HUES6 (cell line): Measurements from ENCODE around the gene BCAR3.

Experiments used
- H3K27ac ChIP-seq: 2 replicates; pipeline ENCODE4 v1.7.0; 2013; ENCODE audit warnings: low read depth, mild to moderate bottlenecking, low read length, inconsistent platforms
- H3K27me3 ChIP-seq: 2 replicates; pipeline ENCODE4 v1.6.1; 2013; ENCODE audit warnings: low read length; ENCODE audit not compliant: control insufficient read depth, insufficient read depth
- H3K36me3 ChIP-seq: 2 replicates; pipeline ENCODE4 v1.6.1; 2013; ENCODE audit warnings: low read length; ENCODE audit not compliant: control insufficient read depth, insufficient read depth
- H3K4me1 ChIP-seq: 2 replicates; pipeline ENCODE4 v1.6.1; 2013; ENCODE audit warnings: low read length; ENCODE audit not compliant: control insufficient read depth, insufficient read depth
- H3K4me3 ChIP-seq: 2 replicates; pipeline ENCODE4 v1.5.1; 2013; ENCODE audit warnings: low read depth, low read length
- H3K9ac ChIP-seq: one replicate; pipeline ENCODE4 v1.6.1; 2013; ENCODE audit warnings: mild to moderate bottlenecking, low read length
- H3K9me3 ChIP-seq: 2 replicates; pipeline ENCODE4 v1.6.1; 2013; ENCODE audit warnings: low read depth, low read length; ENCODE audit not compliant: control insufficient read depth, insufficient read depth

BCAR3 gene

DNA sequence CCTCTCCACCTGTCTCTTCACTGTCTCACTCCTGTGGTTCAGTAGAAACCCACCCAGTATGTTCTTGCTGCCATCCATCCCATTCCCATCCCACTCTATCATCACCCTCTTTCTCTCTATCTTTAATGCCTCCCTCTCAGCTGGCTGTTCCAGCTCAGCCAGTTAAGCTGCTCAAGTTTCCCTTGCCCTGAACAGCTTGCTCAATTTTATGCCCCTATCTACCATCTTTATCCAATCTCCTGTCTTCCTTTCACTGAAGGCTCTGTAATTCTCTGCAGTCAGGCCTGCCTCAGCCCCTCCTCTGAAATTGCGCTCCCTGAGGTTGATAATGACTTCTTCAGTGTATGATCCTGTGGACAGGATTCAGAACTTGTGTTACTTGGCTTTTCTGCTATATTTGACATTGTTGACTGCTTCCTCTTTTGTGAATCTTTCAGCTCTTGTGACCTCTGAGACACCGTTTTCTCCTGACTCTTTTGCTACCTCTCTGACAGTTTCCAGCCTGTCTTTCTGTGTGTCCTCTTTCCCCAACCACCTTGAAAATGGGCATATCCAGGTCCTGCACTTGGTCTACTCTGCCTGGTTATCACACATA lies 13.9 kb upstream of the BCAR3 start:
- Histone ChIP-seq H3K4me3 (no peak overlapping the region), H3K4me1 (peaks cover 15% of the 10 kb centered on the region), H3K9ac (no peak overlapping the region), H3K27ac (no peak overlapping the region), H3K36me3 (no peaks in the 10 kb centered on the region), H3K9me3 (no peaks in the 10 kb centered on the region), H3K27me3 (no peaks in the 10 kb centered on the region)

DNA sequence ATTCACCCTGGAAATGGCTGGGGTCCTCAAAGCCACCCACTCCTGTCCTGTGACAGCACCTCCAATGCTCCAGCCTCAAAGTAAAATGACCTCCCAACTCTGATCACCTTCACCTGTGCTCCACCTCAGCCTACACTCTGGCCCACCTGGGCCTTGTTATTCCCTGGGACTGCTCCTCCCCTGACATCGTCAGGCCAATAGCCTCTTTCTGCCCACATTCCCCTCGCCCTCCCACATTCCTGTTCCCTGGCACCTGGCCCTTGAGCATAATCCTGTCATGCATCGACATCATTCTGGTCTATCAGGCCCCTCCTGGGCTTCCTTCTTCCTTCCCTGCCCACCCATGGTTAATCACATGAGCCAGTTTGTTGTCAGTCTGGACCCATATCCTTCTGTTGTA lies 13.2 kb upstream of the BCAR3 start:
- Histone ChIP-seq H3K4me3 (no peak overlapping the region), H3K4me1 (peaks cover 21% of the 10 kb centered on the region), H3K27me3 (no peaks in the 10 kb centered on the region), H3K9me3 (no peaks in the 10 kb centered on the region), H3K27ac (no peak overlapping the region), H3K9ac (no peak overlapping the region), H3K36me3 (no peaks in the 10 kb centered on the region)

DNA sequence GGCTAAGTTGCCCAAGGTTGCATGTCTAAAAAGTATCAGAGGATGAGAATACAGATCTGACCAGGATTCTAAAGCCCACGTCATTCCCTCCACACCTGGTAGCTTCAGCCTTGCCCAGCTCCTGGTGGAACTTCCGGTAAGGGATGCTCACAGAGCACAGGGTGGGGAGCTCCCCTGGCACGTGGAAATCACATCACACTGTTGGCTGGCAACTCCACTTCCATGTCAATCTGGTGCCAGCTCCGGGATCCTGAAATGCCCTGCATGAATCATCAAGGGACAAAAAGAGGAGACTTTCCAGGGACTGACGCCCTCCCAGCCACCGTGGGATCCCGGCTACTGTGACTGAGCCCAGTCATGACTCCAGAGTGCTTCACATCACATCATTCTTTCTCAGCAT lies 12.4 kb upstream of the BCAR3 start:
- Histone ChIP-seq H3K4me3 (no peak overlapping the region), H3K27ac (no peak overlapping the region), H3K9me3 (no peaks in the 10 kb centered on the region)

DNA sequence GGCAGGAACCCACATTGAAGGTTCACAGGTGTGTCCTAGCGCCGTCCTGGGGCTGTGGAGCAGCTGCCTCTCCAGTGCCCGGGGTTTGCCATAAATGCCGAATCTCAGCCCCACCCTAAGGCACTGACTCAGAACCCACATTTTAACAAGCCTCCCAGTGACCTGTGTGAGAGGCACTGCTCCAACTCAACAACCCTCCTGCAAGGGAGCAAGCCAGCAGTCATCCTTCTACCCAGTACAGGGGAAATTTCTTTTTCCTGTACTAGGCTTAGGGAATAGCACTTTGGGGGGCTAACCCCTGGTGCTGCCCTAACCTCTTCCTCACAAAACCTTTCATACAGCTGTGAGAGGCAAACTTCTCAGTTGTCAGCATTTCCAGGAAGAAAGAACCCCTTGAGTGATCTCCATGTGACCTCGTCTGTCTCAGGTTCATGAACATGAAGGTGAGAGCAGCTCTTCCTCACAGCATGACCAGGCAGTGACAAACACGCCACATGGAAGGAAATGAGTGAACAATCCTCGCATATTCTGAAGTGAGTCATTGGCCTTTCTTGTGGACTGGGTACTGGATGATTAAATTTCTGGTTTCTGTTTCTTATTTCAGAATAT lies 11.4 kb upstream of the BCAR3 start:
- no peaks in the 10 kb centered on the region for H3K36me3 ChIP-seq
- no peak overlapping the region for H3K4me3 ChIP-seq
- peaks cover 26% of the 10 kb centered on the region for H3K4me1 ChIP-seq
- H3K27ac ChIP-seq, result no peak overlapping the region
- H3K9ac ChIP-seq, result no peak overlapping the region
- no peaks in the 10 kb centered on the region for H3K9me3 ChIP-seq
- no peaks in the 10 kb centered on the region for H3K27me3 ChIP-seq

More for the DNA sequence above, 12.4 kb upstream of the BCAR3 start:
- Histone ChIP-seq H3K36me3 (no peaks in the 10 kb centered on the region), H3K4me1 (peaks cover 26% of the 10 kb centered on the region), H3K27me3 (no peaks in the 10 kb centered on the region), H3K9ac (no peak overlapping the region)

DNA sequence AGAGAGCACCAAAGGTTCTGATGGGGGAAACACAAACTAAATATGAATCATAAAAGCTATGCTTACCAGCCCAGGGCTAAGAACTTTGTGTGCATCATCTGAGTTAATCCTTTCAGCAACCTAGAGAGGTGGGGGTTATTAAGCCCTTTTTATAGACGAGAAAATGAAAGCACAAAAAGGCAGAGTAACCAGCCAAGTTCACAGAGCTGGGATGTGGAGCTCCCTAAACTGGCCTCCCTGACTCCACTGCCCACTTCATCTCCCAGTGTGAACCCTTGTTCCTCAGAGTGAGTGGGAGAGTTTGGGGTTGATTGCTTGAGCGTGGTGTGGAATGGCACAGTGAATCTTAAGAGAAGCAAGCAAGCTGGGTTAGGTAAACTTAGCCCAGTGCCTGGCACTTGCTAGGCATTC lies 10.8 kb upstream of the BCAR3 start:
- Histone ChIP-seq H3K36me3 (no peaks in the 10 kb centered on the region), H3K4me3 (no peak overlapping the region), H3K27ac (no peak overlapping the region), H3K9ac (no peak overlapping the region), H3K27me3 (no peaks in the 10 kb centered on the region), H3K4me1 (peaks cover 26% of the 10 kb centered on the region), H3K9me3 (no peaks in the 10 kb centered on the region)

DNA sequence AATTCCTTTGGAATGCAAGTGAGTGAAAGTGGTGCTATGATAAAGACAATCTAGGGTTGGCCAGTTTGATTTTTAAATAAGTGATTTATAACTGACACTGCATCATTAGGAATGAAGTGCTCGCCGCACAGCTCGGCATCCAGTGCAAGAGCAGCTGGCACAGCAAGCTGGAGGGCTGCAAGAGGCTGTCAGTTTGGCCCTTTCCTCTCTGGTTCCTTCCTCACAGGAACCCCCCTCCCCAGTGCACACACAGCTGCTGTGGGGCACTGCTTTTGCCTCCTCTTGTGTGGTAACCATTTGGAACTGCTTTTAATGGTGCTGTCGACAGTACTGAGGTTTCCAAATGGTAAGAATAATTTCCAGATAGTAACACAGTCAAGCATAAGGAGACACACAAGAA lies 10.4 kb upstream of the BCAR3 start:
- H3K4me1 ChIP-seq, result peaks cover 26% of the 10 kb centered on the region
- H3K36me3 ChIP-seq, result no peaks in the 10 kb centered on the region
- no peak overlapping the region for H3K4me3 ChIP-seq
- no peaks in the 10 kb centered on the region for H3K9me3 ChIP-seq
- no peak overlapping the region for H3K27ac ChIP-seq
- no peaks in the 10 kb centered on the region for H3K27me3 ChIP-seq
- no peak overlapping the region for H3K9ac ChIP-seq

DNA sequence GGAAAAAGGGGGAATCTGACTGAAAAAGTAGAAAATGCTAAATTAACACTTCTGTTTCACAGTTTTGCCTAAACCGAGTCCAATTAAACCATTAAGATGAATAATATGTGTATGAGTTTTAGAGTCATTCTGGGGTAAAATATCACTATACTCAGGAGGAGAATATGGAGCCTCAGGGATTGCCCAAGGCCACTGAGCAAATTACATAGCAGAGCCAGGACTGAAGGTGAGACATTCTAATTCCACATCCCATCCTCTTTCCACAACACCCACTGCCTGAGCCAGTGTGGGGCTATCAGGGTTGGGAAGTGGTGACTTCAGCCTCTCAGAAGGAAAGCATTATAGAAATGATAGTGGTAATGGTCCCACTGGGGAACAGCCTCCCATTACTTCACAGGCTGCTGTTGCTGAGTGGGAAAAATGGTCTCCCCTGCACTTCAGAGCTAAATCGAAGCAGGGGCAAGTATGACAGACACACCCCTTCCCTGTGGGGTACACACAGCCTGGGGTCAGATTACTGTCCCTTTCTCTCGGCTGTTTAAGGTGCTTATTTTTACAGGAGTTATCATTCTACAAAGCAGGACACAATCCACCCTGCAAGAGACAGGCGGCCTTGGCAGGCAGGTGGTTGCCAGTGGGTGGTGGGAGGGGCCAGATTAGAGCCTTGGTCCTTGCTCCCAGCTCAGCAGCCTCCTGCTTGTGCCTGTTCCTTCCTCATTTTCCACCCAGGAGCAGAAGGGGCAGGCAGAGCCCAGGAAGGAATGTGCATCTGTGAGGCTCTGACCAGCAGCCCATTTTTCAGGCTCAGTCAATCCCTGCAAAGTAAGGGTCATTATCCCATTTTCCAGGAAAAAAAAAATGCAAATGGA lies 9.5 kb upstream of the BCAR3 start:
- no peak overlapping the region for H3K4me3 ChIP-seq
- no peak overlapping the region for H3K9ac ChIP-seq
- peaks cover 30% of the 10 kb centered on the region for H3K4me1 ChIP-seq
- no peak overlapping the region for H3K27ac ChIP-seq
- no peaks in the 10 kb centered on the region for H3K9me3 ChIP-seq
- no peaks in the 10 kb centered on the region for H3K27me3 ChIP-seq
- H3K36me3 ChIP-seq, result no peaks in the 10 kb centered on the region

DNA sequence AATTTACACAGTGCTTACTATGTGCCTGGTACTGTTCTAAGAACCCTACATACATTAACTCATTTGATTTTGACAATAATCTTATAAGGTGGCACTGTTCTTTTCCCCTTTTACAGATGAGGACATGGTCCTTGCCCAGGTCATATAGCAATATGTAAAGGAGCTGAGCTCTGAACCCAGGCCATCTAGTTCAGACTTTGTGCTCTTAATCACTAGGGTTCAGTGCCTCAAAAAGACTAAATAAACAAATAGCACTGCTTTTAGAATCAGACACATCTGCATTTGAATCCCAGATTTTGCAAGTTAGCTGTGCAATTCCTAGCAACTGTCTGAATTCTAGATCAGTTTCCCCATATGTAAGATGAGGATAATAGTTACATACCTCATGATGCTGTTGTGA lies 8.7 kb upstream of the BCAR3 start:
- no peaks in the 10 kb centered on the region for H3K27me3 ChIP-seq
- H3K9me3 ChIP-seq, result no peaks in the 10 kb centered on the region
- H3K4me1 ChIP-seq, result peaks cover 30% of the 10 kb centered on the region
- H3K27ac ChIP-seq, result no peak overlapping the region
- no peak overlapping the region for H3K4me3 ChIP-seq
- no peaks in the 10 kb centered on the region for H3K36me3 ChIP-seq
- no peak overlapping the region for H3K9ac ChIP-seq

DNA sequence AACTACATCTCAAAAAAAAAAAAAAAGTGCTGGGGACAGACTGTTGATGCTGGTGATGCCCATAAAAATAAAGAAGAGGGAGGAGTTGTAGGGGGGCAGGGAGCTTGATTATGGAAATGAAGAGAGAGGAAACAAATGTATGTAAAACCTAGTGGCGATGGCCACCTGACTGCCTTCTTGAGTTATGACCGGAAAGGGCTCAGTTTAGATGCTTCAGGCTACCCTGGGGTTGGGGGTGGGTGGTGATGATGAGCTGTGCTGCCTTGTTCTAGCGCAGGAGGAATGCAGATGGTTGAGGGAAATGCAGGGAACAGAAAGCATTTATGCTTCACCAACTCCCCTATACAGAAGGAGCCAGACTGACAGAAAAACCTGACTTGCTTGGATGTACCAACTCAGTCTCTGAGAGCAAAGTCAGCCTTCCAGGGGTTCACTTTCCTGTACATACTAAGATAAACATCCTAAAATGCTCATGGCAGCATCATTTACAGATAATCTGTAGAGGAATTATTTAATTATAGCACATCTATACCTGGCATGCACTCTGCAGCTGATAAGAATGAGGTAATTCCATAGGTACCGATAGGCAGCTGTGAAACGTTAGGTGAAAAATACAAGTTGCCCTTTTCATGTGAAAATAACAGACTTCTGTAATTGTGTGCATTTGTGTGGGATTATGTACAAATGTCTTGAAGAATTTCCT lies 8.0 kb upstream of the BCAR3 start:
- Histone ChIP-seq H3K4me1 (peaks cover 30% of the 10 kb centered on the region), H3K9ac (no peak overlapping the region), H3K27ac (no peak overlapping the region), H3K4me3 (no peak overlapping the region), H3K9me3 (no peaks in the 10 kb centered on the region), H3K36me3 (no peaks in the 10 kb centered on the region), H3K27me3 (no peaks in the 10 kb centered on the region)

DNA sequence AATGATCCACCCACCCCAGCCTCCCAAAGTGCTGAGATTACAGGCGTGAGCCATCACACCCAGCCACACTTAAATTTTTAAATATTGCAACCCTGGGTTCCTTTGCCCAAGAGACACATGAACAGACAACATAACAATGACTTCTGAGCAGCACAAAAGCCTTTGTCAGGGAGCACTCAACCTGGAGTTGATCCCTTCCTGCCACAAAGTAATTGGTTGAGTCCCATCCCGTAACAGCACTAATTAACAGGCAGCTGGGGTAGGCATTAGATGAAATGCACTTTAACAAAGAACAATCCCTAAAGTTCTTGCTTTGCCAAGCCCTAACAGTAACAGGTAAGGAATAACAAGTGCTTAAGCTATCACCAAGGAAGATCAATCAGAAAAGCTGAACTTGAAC lies 5.9 kb upstream of the BCAR3 start:
- H3K4me1 ChIP-seq, result peaks cover 30% of the 10 kb centered on the region

More for the DNA sequence above, 5.9 kb upstream of the BCAR3 start:
- Histone ChIP-seq H3K9me3 (no peaks in the 10 kb centered on the region), H3K27ac (no peak overlapping the region), H3K27me3 (peaks cover 5% of the 10 kb centered on the region; the same call in 1 of the 2 replicates), H3K4me3 (no peak overlapping the region), H3K9ac (no peak overlapping the region), H3K36me3 (no peaks in the 10 kb centered on the region)
